Kidney tubule cell (primary cell): ENCODE results near the gene FRMD6.

Experiments
- DNase-seq: peaks from one replicate; pipeline ENCODE4 v3.0.0-alpha.2; 2018; ENCODE audit warnings: low spot score

The FRMD6 gene

GRCh38 chr14:51630987-51631386, 20.7 kb upstream of the FRMD6 start:
- no peak for DNase-seq

- peak; percentile 46 for DNase-seq
These were observed 18.4 kb upstream of the FRMD6 start for GRCh38 chr14:51633298-51633697.

- no peak for DNase-seq
These were observed 15.6 kb upstream of the FRMD6 start for GRCh38 chr14:51636109-51636508.

- peak; percentile 92 for DNase-seq
These were observed 13.4 kb upstream of the FRMD6 start for GRCh38 chr14:51638071-51638944.

GRCh38 chr14:51639668-51640316, 11.9 kb upstream of the FRMD6 start:
- no peak for DNase-seq

- DNase-seq, result peak; percentile 94
These were observed 8.6 kb upstream of the FRMD6 start for GRCh38 chr14:51643140-51643539.

GRCh38 chr14:51644217-51644933, 7.3 kb upstream of the FRMD6 start:
- DNase-seq, result peak; percentile 51

- DNase-seq, result no peak
These were observed 3.4 kb upstream of the FRMD6 start for GRCh38 chr14:51648296-51648695.

- peak; percentile 39 for DNase-seq
These were observed 858 bp upstream of the FRMD6 start for GRCh38 chr14:51650716-51651387.

GRCh38 chr14:51652168-51653078, 713 bp downstream of the FRMD6 start:
- peak; percentile 44 for DNase-seq

GRCh38 chr14:51653079-51653774, 1.5 kb downstream of the FRMD6 start:
- DNase-seq, result peak; percentile 70

GRCh38 chr14:51653775-51654532, 2.2 kb downstream of the FRMD6 start:
- DNase-seq, result no peak

GRCh38 chr14:51654533-51654845, 2.8 kb downstream of the FRMD6 start:
- DNase-seq, result no peak

GRCh38 chr14:51657762-51658161, 6.1 kb downstream of the FRMD6 start:
- DNase-seq, result peak; percentile 51

GRCh38 chr14:51658441-51659173, 6.9 kb downstream of the FRMD6 start:
- no peak for DNase-seq

- DNase-seq, result no peak
These were observed 9.0 kb downstream of the FRMD6 start for GRCh38 chr14:51660741-51661140.

- no peak for DNase-seq
These were observed 9.8 kb downstream of the FRMD6 start for GRCh38 chr14:51661504-51661903.

- no peak for DNase-seq
These were observed 12.1 kb downstream of the FRMD6 start for GRCh38 chr14:51663783-51664326.

GRCh38 chr14:51666070-51666469, 14.4 kb downstream of the FRMD6 start:
- DNase-seq, result no peak
